Fibroblast of lung (primary cell): ENCODE data around the gene NDUFAB1. TPM values are rescaled to one million over a fixed set of nuclear protein-coding genes. Genes with fewer than 3 reads are reported as not detected.
A peak's percentile ranks its signal among the peaks of the same experiment; 100 is the strongest.

Experiments
- DNase-seq, 2 donors: peaks; one replicate each; pipeline versions ENCODE4 v3.0.0 to v3.0.0-alpha.2; 2010; ENCODE audit warnings: low read depth in 2 of 2
- H2AFZ ChIP-seq: 2 replicates; pipeline ENCODE4 v1.5.1; 2012; ENCODE audit warnings: low read length, control low read depth, inconsistent platforms
- H3K27ac ChIP-seq: 2 replicates; pipeline ENCODE4 v1.5.1; 2011; ENCODE audit warnings: low read length, control low read depth; ENCODE audit not compliant: insufficient read depth
- H3K27me3 ChIP-seq: 2 replicates; pipeline ENCODE4 v1.5.1; 2011; ENCODE audit warnings: mild to moderate bottlenecking, low read length; ENCODE audit not compliant: control insufficient read depth, insufficient read depth
- H3K36me3 ChIP-seq: 2 replicates; pipeline ENCODE4 v1.5.1; 2011; ENCODE audit warnings: low read length; ENCODE audit not compliant: control insufficient read depth, insufficient read depth
- H3K4me1 ChIP-seq: 2 replicates; pipeline ENCODE4 v1.5.1; 2011; ENCODE audit warnings: low read length; ENCODE audit not compliant: control insufficient read depth, insufficient read depth; ENCODE audit errors: extremely low read depth
- H3K4me2 ChIP-seq: 2 replicates; pipeline ENCODE4 v1.5.1; 2011; ENCODE audit warnings: low read length, control low read depth; ENCODE audit not compliant: insufficient read depth; ENCODE audit errors: extremely low read depth
- H3K4me3 ChIP-seq, 4 experiments: fragments of 200-600 bp in 1 of 4; sonication (generic) in 1 of 4; replicated peaks in 1 of 4; 2 replicates each; pipeline ENCODE4 v1.5.1; 2011 to 2016; ENCODE audit warnings: low read length in 4 of 4, low read depth in 3 of 4, mild to moderate bottlenecking in 3 of 4, control low read depth in 2 of 4, inconsistent platforms in 1 of 4, mixed read lengths in 1 of 4; ENCODE audit not compliant: insufficient read depth in 1 of 4; ENCODE audit errors: control extremely low read depth in 1 of 4
- H3K79me2 ChIP-seq: 2 replicates; pipeline ENCODE4 v1.5.1; 2012; ENCODE audit warnings: mild to moderate bottlenecking, low read length, inconsistent platforms; ENCODE audit not compliant: control insufficient read depth, insufficient read depth
- H3K9ac ChIP-seq: 2 replicates; pipeline ENCODE4 v1.5.1; 2011; ENCODE audit warnings: mild to moderate bottlenecking, low read length, control low read depth; ENCODE audit not compliant: insufficient read depth
- H3K9me3 ChIP-seq: 2 replicates; pipeline ENCODE4 v1.5.1; 2012; ENCODE audit warnings: low read depth, low read length; ENCODE audit not compliant: control insufficient read depth, insufficient read depth
- H4K20me1 ChIP-seq: 2 replicates; pipeline ENCODE4 v1.5.1; 2011; ENCODE audit warnings: low read length; ENCODE audit not compliant: control insufficient read depth, insufficient read depth; ENCODE audit errors: extremely low read depth
- CTCF ChIP-seq, 2 donors: IDR thresholded peaks in 1 of 2; conservative IDR thresholded peaks in 1 of 2; 1 replicate in 1 of 2; 2 replicates in 1 of 2; pipeline ENCODE4 v1.5.1; 2011 to 2012; ENCODE audit warnings: low read length in 2 of 2, control low read depth in 1 of 2, inconsistent platforms in 1 of 2, low read depth in 1 of 2, mild to moderate bottlenecking in 1 of 2
- EZH2 ChIP-seq: IDR thresholded peaks from 2 replicates; pipeline ENCODE4 v1.5.1; 2012; ENCODE audit warnings: low read length, control low read depth, mild to moderate bottlenecking; ENCODE audit errors: missing control alignments
- polyA plus RNA-seq, 2 donors: library from polyadenylated mRNA; depleted of rRNA in 1 of 2; stranded (reverse) in 1 of 2; unstranded in 1 of 2; fragments of >200 nt; gene quantifications; 2 replicates each; pipeline ENCODE4 v1.2.1, GENCODE V29; 2011 to 2012; ENCODE audit warnings: missing spikeins in 1 of 2
- total RNA-seq: library from RNA; depleted of rRNA; stranded (reverse); fragments of >200 nt; gene quantifications from 2 replicates; pipeline ENCODE4 v1.2.1, GENCODE V29; 2014

NDUFAB1 gene
- total and polyA plus RNA-seq, 2 donors (not counting 1 experiment from before 2014, with no cell fraction given), result 98.4 to 105 TPM

- DNase-seq, result no peak
- Histone ChIP-seq H3K27ac (no peak overlapping the region), H3K4me1 (no peaks in the 10 kb centered on the region), H3K9ac (no peak overlapping the region), H3K79me2 (no peaks in the 10 kb centered on the region), H3K9me3 (no peaks in the 10 kb centered on the region), H3K4me2 (no peak overlapping the region), H4K20me1 (no peaks in the 10 kb centered on the region), H3K4me3 (no peak overlapping the region), H2AFZ (no peak overlapping the region), H3K36me3 (peaks cover 4% of the 10 kb centered on the region), H3K27me3 (no peaks in the 10 kb centered on the region)
- no peak for TF ChIP-seq EZH2
- no peak for TF ChIP-seq CTCF (conservative IDR thresholded peaks at IDR 0.05 in 1 of 2, IDR thresholded peaks at IDR 0.05 in 1 of 2; ENCODE audit: low read depth in 1 of 2, low read length in 2 of 2)
These were observed 18.6 kb downstream of the NDUFAB1 start for GRCh38 chr16:23577493-23577892.

- peaks cover 4% of the 10 kb centered on the region for H3K36me3 ChIP-seq
- H3K4me3 ChIP-seq, result no peak overlapping the region
- H3K4me2 ChIP-seq, result no peak overlapping the region
- DNase-seq, result no peak
- no peak overlapping the region for H3K27ac ChIP-seq
- H3K27me3 ChIP-seq, result no peaks in the 10 kb centered on the region
- H2AFZ ChIP-seq, result no peak overlapping the region
- no peak overlapping the region for H3K9ac ChIP-seq
- no peaks in the 10 kb centered on the region for H3K9me3 ChIP-seq
- no peaks in the 10 kb centered on the region for H4K20me1 ChIP-seq
- no peaks in the 10 kb centered on the region for H3K4me1 ChIP-seq
- TF ChIP-seq CTCF (conservative IDR thresholded peaks at IDR 0.05 in 1 of 2, IDR thresholded peaks at IDR 0.05 in 1 of 2; ENCODE audit: low read depth in 1 of 2, low read length in 2 of 2) (no peak), EZH2 (no peak)
- no peaks in the 10 kb centered on the region for H3K79me2 ChIP-seq
These were observed 20.3 kb downstream of the NDUFAB1 start for GRCh38 chr16:23575834-23576233.

- Histone ChIP-seq H4K20me1 (no peaks in the 10 kb centered on the region), H3K4me2 (no peak overlapping the region), H3K9ac (peak overlapping the region; percentile 4), H3K27ac (no peak overlapping the region), H3K9me3 (no peaks in the 10 kb centered on the region), H3K79me2 (no peaks in the 10 kb centered on the region), H3K4me1 (no peaks in the 10 kb centered on the region), H3K27me3 (no peaks in the 10 kb centered on the region), H2AFZ (no peak overlapping the region), H3K4me3 (no peak overlapping the region), H3K36me3 (peaks cover 7% of the 10 kb centered on the region)
- no peak for DNase-seq
- TF ChIP-seq CTCF (conservative IDR thresholded peaks at IDR 0.05 in 1 of 2, IDR thresholded peaks at IDR 0.05 in 1 of 2; ENCODE audit: low read depth in 1 of 2, low read length in 2 of 2) (no peak), EZH2 (no peak)
These were observed 22.3 kb downstream of the NDUFAB1 start for GRCh38 chr16:23573817-23574216.
